Central memory CD4-positive, alpha-beta T cell (primary cell): ENCODE measurements around the gene TCF15.

Experiments used
- DNase-seq: peaks from one replicate; pipeline ENCODE4 v3.0.0; 2022

The TCF15 gene

DNA sequence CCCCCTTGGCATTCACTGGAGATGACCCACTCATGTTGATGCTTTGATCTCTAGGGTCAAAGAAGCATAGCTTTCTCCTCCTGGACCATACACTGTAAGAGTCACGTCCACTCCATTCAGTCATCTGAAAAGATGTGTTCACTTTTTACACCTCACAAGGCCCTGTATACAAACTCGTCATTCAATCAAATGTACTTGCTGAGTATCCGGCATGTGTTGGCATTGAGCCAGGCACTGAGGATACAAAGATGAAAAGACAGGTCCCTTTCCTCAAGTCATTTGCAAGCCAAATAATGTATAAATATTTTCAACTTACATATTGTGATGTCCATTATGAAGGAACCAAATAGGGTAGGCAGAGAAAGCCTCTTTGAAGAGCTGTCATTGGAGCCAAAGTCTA, 34.0 kb downstream of the TCF15 start:
- DNase-seq, result no peak

GRCh38 chr20:575230-575629, 34.9 kb downstream of the TCF15 start:
- no peak for DNase-seq

- no peak for DNase-seq
Measured at GRCh38 chr20:574297-574942, 35.7 kb downstream of the TCF15 start.

- no peak for DNase-seq
Measured at GRCh38 chr20:573414-574296, 36.5 kb downstream of the TCF15 start.

DNA sequence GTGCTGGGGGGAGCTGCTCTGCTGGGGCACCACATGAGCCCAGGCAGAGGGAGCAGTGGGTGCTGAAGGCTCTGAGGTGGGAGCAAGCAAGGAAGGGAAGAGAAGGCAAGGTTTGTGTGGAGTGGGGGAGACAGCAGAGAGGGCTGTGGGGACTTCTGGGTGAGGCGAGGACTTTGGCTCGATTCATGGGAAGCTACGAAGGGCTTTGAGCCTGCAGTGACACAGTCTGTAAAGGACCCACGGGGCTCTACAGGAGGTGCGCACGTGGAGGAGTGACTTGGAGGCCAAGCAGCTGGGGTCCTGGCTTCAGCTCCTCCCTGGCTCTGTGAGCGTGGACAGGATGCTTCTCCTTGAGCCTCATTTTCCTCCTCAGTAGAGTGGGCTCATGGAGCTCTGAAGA, 37.4 kb downstream of the TCF15 start:
- no peak for DNase-seq

- no peak for DNase-seq
Measured at GRCh38 chr20:571754-572441, 38.2 kb downstream of the TCF15 start.

- no peak for DNase-seq
Measured at GRCh38 chr20:568673-569415, 41.3 kb downstream of the TCF15 start.

DNA sequence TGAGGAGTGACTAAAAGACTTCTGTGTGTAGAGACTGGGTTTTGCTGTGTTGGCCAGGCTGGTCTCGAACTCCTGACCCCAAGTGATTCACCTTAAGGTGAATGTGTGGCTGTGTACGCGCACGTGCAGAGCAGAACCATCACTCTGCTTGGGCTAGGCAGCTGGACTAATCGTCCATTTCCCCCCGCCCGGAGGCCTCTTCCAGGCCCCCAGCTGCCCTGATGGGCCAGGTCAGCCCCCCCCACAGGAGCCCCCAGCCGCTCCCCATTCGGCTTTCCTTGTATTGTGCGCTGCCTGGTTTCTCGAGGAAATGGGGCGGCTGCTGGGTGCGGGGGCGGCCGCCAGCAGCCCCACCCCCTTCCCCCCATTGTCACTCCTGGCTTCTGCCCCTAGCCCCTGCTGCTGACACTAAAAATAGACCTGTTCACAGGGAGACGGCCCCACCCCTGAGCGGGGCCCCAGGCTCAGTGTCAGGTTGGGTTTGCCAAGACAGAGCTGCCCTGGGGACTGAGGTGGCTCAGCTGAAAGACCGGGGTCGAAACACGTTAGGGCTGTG, 41.9 kb downstream of the TCF15 start:
- DNase-seq, result no peak

GRCh38 chr20:564192-564591, 45.9 kb downstream of the TCF15 start:
- no peak for DNase-seq

- no peak for DNase-seq
Measured at GRCh38 chr20:563187-563586, 46.9 kb downstream of the TCF15 start.

- DNase-seq, result no peak
Measured at GRCh38 chr20:562232-562897, 47.7 kb downstream of the TCF15 start.

DNA sequence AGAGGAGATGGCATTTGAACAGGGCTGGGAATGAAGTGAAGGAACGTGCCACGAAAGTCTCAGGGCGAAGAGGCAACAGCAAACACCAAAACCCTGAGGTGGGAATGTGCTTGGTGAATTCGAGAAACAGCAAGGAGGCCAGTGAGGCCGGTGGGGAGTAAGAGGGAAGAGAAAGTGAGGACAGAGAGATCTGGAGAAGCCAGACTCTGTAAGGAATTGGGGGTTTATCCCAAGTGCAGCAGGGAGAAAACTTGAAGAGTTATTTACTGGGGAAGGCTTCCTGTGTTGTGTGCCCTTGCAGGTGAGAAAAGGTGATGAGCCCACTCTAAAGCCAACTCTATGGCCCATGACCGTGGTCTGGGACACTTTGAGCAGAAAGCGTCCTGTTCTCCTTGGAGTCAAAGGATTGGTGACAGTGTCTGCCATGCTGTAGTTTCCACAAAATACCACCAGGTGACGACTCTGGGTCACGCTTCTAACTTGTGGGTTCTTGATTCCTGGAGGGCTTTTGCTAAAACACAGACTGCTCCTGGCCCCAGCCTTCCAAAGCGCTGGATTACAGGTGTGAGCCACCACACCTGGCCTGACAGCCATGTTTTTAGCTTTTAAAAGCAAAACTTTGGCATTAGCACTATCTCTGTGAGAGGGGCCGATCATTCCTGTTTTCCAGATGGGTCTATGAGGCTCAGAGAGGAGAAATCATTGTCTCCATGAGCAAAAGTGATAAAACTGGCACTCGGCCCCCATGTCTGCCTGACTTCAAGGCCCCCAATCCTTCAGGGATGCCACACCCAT, 48.5 kb downstream of the TCF15 start:
- peak; percentile 18 for DNase-seq

DNA sequence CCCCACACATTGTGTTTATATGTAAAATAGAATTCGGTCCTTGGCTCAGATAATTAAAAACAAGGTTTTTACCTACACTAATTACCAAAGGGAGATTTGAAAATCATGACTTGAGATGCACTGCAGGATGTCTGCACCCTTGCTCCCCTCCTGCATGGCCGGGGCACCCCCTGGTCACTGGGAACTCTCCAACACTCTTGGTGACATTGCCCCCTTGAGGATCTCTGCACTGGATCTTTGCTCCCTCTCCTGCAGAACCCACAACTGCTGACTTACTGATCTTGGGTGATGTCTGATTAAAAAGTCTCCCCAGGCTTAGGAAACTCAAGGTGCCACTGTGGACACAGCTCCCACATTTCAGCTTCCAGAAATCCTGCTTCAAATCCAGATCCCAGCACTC, 49.4 kb downstream of the TCF15 start:
- no peak for DNase-seq

- no peak for DNase-seq
Measured at GRCh38 chr20:558117-558516, 52.0 kb downstream of the TCF15 start.

- no peak for DNase-seq
Measured at GRCh38 chr20:556984-557383, 53.1 kb downstream of the TCF15 start.

DNA sequence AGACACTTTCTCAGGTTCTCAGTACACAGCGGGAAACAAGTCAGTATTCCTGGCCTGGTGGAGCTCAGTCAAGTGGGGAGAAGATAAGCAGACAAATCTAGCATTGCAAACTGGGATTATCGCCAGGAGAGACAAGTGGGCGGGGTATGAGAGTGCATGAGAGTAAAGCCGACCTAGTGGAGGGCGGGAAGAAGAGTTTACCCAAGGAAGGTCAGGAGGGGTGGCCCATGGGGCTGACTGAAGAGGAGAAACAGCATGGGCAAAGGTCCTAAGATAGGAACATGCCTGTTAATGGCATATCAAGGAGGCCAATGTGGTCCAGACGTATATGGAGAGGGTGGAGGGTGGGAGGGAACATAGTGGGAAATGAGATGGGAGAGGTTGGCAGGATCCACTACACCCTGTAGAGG, 54.1 kb downstream of the TCF15 start:
- DNase-seq, result no peak
